8988T (cell line): Measurements from ENCODE around the gene CYTH1.
"Not testable (repeated sequence)": the region's sequence is repeated elsewhere in the genome, so short reads cannot be mapped to it uniquely, and the experiment has no call there.

ENCODE experiments used
- DNase-seq: peaks from one replicate; pipeline ENCODE4 v3.0.0; 2011

Gene CYTH1

GRCh38 chr17:78785663-78786057 lies 3.6 kb upstream of the CYTH1 start:
- no peak for DNase-seq

- DNase-seq, result no peak
These were observed 3.1 kb upstream of the CYTH1 start for GRCh38 chr17:78785011-78785662.

- DNase-seq, result no peak
These were observed 2.3 kb upstream of the CYTH1 start for GRCh38 chr17:78784352-78784751.

- no peak for DNase-seq
These were observed 1.7 kb upstream of the CYTH1 start for GRCh38 chr17:78783711-78784324.

GRCh38 chr17:78781104-78781892 lies 775 bp downstream of the CYTH1 start:
- no peak for DNase-seq

- no peak for DNase-seq
These were observed 1.7 kb downstream of the CYTH1 start for GRCh38 chr17:78780335-78780734.

- no peak for DNase-seq
These were observed 2.2 kb downstream of the CYTH1 start for GRCh38 chr17:78779850-78780249.

GRCh38 chr17:78779286-78779651 lies 2.8 kb downstream of the CYTH1 start:
- DNase-seq, result not testable (repeated sequence)

GRCh38 chr17:78777881-78778280 lies 4.2 kb downstream of the CYTH1 start:
- no peak for DNase-seq

GRCh38 chr17:78774956-78775571 lies 7.0 kb downstream of the CYTH1 start:
- no peak for DNase-seq

- DNase-seq, result no peak
These were observed 7.6 kb downstream of the CYTH1 start for GRCh38 chr17:78774453-78774852.

- DNase-seq, result no peak
These were observed 10.2 kb downstream of the CYTH1 start for GRCh38 chr17:78771758-78772382.

- DNase-seq, result no peak
These were observed 12.8 kb downstream of the CYTH1 start for GRCh38 chr17:78769196-78769773.

- DNase-seq, result no peak
These were observed 14.3 kb downstream of the CYTH1 start for GRCh38 chr17:78767806-78768205.

- no peak for DNase-seq
These were observed 15.3 kb downstream of the CYTH1 start for GRCh38 chr17:78766743-78767294.

- DNase-seq, result no peak
These were observed 15.8 kb downstream of the CYTH1 start for GRCh38 chr17:78766225-78766624.

- DNase-seq, result no peak
These were observed 16.3 kb downstream of the CYTH1 start for GRCh38 chr17:78765821-78766220.

- no peak for DNase-seq
These were observed 17.2 kb downstream of the CYTH1 start for GRCh38 chr17:78764871-78765270.

- no peak for DNase-seq
These were observed 18.5 kb downstream of the CYTH1 start for GRCh38 chr17:78763561-78763960.

- DNase-seq, result no peak
These were observed 20.2 kb downstream of the CYTH1 start for GRCh38 chr17:78761789-78762406.

- DNase-seq, result no peak
These were observed 22.1 kb downstream of the CYTH1 start for GRCh38 chr17:78759969-78760352.
